HG03342 (cell line): ENCODE measurements around the gene CHAF1A.

Experiments used
- ATAC-seq: cut with Tn5 transposase; IDR thresholded peaks from one replicate; pipeline ENCODE4 v1.9.1; 2021; ENCODE audit warnings: mild to moderate bottlenecking, moderate library complexity; ENCODE audit not compliant: unreplicated experiment

CHAF1A gene

DNA sequence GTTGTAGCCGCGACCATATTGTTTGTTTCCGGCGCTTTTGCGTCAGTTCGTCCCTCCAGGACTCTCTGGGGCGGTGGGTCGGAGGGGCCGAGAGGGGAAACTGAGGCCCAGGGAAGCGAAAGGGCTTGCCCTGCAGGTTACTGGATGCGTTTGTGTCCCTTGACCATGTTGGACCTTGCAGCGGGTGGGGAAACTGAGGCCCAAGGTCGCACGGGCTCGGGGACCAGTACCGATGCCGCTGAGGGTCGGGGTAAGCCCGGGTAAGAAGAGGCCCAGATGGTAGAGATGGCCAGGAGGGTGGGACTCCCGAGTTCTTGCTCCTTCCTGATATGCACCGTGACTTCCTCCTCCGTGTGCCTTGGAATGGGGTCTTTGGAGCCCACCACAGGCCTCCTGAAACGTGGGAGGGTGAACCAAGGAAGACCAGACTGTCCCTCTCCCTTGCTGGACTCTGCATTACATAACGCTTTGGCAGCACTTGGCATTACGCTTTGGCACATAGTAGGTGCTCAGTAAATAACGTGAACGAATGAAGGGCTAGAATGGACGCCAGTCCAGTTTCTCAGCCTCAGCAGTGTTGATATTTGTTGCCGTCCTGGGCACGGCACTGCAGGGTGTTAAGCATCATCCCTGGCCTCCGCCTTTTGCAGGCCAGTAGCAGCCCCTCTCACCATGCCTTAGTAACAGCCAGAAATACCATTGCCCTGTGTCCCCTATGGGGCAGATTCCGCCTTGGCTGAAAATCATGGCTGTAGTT lies 743 bp downstream of the CHAF1A start:
- ATAC-seq = no peak

GRCh38 chr19:4405977-4406376 lies 3.5 kb downstream of the CHAF1A start:
- no peak for ATAC-seq

GRCh38 chr19:4406626-4407025 lies 4.2 kb downstream of the CHAF1A start:
- no peak for ATAC-seq

DNA sequence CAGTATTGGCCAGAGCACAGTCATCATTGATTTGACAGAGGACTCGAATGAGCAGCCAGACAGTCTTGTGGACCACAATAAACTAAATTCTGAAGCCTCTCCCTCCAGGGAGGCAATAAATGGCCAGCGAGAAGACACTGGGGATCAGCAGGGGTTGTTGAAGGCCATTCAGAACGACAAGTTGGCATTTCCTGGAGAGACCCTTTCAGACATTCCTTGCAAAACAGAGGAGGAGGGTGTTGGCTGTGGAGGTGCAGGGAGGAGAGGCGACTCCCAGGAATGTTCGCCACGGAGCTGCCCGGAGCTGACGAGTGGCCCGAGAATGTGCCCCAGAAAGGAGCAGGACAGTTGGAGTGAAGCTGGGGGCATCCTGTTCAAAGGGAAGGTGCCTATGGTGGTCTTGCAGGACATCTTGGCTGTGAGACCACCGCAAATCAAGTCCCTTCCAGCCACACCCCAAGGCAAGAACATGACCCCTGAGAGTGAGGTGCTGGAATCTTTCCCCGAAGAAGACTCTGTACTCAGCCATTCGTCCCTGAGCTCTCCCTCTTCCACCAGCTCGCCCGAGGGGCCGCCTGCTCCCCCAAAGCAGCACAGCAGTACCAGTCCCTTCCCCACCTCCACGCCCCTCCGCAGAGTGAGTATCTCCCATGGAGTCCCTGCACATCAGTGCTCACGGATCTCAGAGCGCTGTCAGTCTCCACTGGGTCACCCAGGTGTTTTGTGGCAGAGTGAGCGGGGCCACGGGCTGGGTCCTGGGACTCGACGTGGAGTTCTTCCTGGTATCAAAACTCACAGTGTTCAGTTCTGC lies 6.9 kb downstream of the CHAF1A start:
- no peak for ATAC-seq

DNA sequence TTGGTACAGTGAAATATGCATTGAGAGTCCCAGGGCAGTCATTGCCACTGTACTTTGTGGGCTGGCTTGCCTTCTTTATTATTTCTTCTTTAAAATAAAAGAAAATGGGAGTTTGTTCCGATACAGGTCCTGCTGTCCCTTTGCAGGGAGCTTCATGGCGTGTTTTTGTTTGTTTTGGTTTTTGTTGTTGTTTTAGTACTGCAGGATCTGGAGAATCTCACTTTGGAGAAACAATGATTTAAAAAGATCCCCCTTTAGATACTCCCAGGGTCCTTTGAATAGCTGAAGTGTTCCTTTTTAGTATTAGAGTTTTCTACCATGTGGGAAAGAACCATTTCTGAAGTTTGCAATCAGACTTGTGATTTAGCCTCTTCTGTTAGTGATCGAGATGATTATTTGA lies 11.1 kb downstream of the CHAF1A start:
- no peak for ATAC-seq

DNA sequence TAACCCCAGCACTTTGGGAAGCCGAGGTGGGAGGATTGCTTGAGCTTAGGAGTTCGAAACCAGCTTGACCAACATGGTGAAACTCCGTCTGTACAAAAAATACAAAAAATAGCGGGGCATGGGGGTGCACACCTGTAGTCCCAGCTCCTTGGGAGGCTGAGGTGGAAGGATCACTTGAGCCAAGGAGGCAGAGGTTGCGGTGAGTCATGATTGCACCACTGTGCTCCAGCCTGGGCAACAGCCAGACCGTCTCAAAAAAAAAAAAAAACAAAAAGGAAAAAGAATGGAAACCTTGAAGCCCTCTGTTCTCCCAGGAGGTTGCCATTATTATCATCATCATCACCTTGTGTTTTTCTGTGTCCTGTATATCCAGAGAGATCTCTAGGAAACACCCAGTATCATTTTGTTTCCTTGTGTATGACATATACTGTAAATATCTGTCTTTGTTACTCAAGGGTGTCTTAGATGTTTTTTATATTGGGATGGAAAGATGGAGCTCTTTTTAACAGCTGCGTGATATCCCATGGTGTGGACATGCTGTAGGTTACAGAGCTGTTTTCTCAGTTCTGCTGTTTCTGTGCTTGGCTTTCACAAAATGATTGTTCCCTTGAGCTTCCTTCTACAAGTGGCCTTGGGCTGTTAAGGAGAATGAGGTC lies 11.8 kb downstream of the CHAF1A start:
- no peak for ATAC-seq

DNA sequence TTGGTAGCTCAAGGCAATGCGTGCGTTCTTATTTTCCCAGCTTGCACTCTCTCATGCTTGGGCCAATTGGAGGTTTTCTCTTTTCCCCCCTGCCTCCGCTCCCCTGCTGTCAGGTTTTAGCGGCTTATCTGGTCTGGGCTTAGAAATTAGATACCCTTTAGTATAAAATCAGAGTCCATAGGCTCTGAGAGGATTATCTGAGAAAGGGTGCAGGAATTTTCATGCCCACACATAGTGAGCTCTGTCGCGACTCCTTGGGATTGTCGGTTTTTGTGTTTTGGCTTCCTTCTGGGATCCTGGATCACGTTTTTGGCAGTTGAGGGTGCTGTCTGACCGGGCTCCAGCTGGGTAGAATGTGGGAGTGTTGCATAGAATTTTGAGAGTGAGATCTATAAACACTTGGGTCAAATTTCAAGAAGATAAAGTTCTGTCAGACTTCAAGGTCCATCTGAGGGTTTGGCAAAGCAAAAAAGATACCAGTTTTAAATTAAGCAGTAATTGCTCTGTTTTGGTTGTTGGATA lies 12.4 kb downstream of the CHAF1A start:
- ATAC-seq = no peak

GRCh38 chr19:4415352-4415751 lies 12.9 kb downstream of the CHAF1A start:
- ATAC-seq = no peak

DNA sequence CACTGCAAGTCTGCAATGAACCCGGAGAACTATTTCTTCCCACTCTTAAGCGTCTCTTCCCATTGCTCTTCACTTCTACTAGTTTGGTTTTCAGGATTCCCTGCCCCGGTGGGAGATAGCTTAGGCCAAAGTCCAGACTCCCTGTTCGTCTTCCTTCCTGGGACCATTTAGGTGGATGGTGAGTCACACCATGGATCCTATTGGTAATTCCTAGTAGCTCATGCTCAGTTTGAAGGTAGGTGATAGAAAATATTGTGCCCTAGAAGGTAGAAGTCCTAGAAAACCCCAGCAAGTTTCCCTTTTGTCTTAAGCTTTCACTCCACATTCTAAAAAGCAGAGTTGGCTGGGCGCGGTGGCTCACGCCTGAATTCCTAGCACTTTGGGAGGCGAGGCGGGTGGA lies 13.8 kb downstream of the CHAF1A start:
- no peak for ATAC-seq

GRCh38 chr19:4423416-4424126 lies 21.1 kb downstream of the CHAF1A start:
- no peak for ATAC-seq

DNA sequence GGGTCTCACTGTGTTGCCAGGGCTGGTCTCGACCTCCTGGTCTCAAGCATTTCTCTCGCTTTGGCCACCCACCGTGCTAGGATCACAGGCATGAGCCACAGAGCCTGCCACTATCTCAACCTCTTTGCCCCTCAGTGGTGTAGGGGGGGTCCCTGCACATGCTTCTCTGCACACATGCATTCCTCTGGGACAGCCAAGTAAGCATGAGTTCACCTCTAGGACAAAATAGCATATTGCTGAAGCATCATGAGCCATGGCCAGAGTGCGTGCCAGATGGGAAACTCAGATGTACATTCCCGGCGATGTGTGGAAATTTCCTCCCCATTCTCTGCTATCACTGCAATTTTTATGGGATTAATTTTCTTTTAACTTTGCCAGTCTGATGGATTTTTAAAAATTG lies 23.1 kb downstream of the CHAF1A start:
- ATAC-seq = no peak

- ATAC-seq = no peak
Measured at GRCh38 chr19:4428326-4428975, 26.0 kb downstream of the CHAF1A start.

DNA sequence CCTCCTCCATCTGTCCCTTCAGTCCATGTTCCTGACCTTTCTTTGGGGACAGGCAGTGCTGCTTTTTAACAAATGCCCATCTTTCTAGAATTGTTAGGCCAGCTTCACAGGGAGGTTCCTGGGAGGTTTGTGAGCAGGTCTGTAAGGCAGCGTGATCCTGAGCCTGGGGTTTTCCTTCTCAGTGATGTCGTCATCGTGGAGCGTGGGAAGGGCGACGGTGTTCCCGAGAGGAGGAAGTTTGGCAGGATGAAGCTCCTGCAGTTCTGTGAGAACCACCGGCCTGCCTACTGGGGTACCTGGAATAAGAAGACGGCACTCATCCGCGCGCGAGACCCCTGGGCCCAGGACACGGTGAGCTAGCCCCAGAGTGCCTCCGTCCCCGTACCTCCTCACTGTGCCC lies 26.8 kb downstream of the CHAF1A start:
- no peak for ATAC-seq

DNA sequence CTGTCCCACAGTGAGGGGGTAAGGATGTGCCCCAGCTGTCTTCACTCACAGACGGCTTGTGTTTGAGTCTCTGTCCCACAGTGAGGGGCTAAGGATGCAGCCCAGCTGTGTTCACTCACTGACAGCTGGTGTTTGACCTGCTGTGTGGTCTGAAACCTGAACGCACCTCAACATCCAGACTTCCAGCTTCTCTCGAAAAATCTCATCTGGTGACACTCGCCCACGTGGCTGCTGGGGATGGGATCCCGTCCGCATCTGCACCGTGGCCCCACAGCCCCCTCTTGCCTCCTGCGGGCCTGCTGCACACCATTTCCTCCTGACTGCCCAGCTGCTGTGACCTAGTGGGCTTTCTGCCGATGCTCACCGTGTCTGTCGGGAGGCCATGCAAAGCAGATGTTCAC lies 27.3 kb downstream of the CHAF1A start:
- no peak for ATAC-seq

- no peak for ATAC-seq
Measured at GRCh38 chr19:4430760-4431159, 28.3 kb downstream of the CHAF1A start.

- ATAC-seq = no peak
Measured at GRCh38 chr19:4431296-4431695, 28.9 kb downstream of the CHAF1A start.

DNA sequence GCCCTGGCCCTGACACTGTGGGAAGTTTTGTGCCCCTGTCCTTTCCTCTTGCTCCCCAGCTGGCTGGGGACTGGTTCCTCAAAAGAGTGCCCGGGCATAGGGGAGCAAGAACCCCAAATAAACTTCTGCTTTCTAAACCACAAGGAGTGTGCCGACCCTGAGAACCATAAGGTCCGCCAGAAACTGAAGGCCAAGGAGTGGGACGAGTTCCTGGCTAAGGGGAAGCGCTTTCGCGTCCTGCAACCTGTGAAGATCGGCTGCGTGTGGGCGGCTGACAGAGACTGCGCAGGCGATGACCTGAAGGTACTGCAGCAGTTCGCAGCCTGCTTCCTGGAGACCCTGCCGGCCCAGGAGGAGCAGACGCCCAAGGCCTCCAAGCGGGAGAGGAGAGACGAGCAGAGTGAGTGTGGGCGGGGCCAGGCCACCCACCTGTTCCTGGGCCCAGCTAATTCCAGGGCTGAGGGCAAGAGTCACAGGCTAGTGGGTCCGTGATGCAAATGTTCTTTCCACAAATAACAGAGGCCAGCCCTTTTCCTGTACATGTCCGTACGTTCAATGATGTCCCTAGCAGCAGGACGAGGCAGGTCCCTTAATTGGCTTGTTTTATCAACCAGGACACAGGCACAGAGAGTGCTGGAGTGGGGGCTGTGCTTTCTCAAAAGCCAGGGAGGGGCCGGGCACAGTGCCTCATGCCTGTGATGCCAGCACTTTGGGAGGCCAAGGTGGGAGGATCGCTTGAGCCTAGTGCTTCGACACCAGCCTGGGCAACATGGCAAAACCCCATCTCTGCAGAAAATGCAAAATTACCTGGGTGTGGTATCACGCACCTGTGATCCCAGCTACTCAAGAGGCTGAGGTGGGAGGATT lies 29.6 kb downstream of the CHAF1A start:
- ATAC-seq = no peak

DNA sequence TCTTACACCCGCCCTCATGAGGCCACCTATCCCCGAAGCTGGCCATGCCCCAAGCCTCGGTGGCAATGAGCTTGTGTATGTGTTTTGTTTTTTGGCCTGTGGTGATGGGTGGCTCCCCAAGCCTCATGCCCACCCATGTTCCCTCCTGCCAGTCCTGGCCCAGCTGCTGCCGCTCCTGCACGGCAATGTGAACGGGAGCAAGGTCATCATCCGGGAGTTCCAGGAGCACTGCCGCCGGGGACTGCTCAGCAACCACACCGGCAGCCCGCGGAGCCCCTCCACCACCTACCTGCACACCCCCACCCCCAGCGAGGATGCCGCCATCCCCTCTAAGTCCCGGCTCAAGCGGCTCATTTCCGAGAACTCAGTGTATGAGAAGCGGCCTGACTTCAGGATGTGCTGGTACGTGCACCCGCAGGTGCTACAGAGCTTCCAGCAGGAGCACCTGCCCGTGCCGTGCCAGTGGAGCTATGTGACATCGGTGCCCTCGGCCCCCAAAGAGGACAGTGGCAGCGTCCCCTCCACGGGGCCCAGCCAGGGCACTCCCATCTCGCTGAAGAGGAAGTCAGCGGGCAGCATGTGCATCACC lies 30.6 kb downstream of the CHAF1A start:
- no peak for ATAC-seq

GRCh38 chr19:4434391-4434790 lies 32.0 kb downstream of the CHAF1A start:
- no peak for ATAC-seq
